Skin of body (tissue), 2 donors: ENCODE results near the gene CYLD. TPM values are rescaled to one million over a fixed set of nuclear protein-coding genes. Genes with fewer than 3 reads are reported as not detected.

Experiments used
- DNase-seq: peaks from one replicate; lab custom pipeline; 2025; lab: John Stamatoyannopoulos, UW
- total RNA-seq: library from RNA; depleted of rRNA; stranded (reverse); fragments of >200 nt; gene quantifications from one replicate; pipeline ENCODE4 v1.2.3, GENCODE V29; 2014

The CYLD gene
- total RNA-seq, 1 donor from 2014 or later, result 42.5 TPM

DNA sequence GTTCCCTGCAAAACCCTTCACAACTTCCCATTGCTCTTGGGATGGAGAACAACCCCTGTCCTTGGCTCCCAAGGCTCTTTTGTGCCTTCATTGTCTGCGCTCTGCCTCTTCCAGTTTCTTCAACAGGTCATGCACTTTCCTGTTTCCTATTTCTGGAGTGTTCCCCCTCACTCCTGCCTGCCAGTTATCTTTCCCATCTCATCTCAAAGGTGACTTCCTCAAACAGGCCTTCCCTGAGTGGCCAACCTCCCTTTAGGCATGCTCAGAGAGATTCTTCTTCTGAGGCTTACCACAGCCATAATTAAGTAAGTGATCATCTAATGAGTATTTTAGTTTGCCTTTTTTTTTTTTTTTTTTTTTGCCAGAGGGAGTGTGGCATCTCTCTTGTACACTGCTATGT, 2.9 kb upstream of the CYLD start:
- DNase-seq, result no peak

DNA sequence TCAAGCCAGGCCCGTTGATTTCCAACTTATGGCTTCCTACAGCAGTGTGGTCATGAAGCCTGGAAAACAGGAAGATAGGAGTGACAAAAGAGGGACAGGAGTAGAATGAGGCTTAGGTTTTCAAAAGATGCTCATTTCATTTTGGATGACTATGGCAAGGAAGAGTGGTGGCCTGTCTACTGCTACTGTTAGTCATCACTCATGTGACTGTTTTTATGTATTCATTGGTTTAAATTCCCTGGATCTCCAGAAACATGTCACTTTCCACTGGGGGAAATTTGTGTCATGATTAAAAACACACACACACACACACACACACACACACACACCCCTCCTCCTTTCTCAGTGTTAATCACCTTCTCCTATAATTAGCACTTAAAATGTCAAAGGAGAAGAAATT, 1.1 kb upstream of the CYLD start:
- no peak for DNase-seq

DNA sequence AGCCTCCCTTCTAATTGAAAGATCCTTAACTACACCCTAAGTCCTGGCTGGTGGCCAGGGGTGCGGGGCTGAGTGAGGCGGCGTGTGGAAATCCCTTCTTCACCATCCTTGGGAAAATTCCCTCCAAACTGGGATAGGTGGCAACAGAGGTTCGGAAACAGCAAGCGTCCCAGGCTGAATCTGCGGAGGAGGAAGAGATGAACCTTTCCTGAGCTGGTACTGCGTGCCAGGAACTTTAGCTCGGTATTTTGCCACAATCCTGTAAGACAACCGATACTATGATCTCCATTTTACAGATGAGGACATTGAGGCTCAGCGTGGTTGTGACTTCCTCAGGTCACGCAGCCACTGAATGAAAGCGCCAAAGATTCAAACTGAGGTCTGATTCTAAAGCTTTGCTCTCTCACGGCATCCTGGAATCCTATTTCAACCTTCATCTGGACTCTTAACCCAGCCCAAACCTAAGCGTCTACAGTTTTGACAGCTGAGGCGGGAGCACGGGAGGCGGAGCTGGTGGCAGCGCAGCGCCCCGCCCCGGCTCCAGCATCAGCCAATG, 583 bp upstream of the CYLD start:
- no peak for DNase-seq

DNA sequence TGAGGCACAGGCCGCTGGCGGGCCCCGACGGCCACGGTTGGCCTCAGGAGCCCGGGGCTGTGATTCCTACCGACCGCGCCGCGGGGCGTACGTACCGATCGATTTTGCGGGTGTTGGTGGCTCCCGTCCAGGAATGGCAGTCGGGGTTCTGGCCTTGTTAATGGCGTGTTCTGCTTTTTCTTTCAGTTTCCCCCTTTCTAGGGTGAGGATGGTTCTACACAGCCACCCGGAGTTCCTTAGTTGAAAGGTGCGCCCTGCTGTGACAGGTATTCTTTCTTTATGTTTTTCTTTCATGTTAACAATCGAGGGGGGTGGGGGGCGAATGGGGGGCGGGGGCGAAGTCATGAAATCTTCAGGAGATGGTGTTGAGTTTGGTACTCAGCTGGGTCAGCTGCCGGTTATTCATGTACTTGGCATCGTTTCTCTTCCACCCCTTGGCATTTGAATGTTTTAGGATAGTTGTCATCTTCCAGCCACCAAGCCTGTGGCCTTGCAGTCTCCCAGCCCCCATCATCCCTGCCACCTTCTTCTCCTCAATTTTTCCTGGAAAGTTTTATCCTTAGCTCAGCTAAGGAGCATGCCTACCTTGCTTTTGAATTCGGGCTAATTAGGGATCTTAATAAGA, 802 bp downstream of the CYLD start:
- DNase-seq, result no peak

DNA sequence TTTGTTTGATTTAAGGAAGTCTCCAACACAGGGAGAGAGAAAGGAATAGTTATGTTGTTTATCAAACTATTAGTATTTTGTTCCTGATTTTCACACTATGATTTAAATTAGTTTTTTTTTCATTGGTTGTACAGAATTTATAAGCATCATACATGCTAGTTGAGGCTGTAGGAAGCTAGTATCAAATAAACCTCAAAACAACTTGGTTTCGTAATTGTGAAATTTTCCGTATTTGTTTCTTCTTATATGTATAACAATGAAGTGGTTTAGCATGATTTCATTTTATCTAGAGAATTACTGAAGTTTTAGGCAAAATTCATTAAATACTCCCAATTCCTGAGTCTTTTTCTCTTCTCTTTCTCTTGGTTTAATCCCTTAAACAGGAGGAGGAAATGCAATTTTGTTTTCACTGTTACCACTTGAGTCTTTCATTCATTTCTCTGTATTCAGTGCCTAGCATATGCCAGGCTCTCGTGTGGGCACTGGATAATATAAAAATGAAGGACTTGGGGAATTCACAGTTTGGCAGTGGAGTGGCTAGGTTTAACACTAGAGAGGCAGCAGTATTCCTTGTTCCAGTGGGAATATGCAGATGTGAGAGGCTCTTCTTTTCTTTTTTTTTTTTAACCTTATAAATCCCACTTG, 1.8 kb downstream of the CYLD start:
- no peak for DNase-seq

DNA sequence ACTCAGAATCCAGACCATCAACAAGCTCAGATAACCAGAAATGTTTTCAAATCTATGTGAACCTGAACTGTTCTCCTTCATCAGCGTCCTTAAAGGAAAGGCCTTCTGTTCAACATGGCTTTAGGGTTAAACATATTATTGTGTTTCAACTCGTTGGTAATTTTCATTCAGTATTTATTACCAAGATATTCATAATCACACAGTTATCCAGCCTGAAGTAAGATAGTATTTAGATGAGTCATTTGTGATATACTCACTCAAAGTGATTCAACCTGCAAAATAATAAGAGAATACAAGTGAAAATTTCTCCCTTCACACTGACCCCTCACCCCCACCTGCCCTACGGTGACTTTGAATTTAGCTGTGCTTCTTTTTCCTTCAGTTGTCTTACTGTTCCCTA, 3.0 kb downstream of the CYLD start:
- DNase-seq, result no peak

DNA sequence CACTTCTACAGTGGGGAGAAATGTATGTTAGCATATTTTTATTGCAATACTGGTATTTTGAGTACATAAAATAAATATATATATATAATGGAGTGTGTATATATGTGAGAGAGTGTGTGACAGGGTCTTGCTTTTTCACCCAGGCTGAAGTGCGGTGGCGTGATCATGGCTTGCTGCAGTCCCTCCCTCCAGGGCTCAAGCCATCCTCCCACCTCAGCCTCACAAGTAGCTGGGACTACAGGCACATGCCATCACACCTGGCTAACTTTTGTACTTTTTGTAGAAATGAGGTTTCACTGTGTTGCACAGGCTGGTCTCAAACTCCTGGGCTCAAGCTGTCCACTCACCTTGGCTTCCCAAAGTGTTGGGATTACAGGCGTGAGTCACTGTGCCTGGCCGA, 4.1 kb downstream of the CYLD start:
- no peak for DNase-seq

DNA sequence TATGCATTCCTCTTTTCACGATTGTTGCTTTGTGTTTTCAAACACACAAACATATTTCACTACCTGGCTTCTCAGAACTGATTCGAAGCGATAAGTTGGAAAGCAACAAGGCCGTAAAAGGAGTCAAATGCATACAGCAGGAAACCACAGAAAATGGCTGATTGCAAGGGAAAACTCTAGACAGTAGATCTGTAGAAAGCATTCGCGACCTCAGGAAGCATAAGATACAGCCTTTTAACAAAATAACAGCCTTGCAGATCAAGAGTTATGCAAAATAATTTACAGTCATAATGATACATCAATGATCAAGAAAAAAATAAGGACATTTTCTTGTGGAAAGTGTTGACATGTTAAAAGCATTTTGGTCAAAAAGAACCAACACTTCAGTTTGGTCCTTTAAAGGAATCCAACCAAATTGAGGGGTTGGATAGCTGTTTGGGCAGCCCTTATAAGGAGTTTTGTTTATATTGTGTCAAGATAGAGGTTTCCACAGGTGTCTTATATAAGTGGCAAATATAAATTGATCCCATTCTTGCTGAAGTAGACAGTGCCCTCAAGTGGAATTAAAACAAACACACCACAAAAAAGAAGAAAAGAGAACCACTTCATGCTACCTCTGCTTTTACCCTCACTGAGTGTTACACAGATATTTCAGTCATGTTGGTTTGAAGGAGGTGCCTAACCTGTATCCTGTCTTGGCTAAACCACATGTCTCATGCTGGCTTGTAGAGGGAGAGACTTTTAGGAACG, 5.5 kb downstream of the CYLD start:
- peak; percentile 6 for DNase-seq

DNA sequence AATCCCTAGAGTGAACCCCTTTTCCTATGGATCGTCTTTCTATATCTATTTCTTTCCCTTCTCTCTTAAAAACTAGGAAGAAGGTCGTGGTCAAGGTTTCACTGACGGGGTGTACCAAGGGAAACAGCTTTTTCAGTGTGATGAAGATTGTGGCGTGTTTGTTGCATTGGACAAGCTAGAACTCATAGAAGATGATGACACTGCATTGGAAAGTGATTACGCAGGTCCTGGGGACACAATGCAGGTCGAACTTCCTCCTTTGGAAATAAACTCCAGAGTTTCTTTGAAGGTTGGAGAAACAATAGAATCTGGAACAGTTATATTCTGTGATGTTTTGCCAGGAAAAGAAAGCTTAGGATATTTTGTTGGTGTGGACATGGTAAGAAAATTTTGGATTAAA, 9.6 kb downstream of the CYLD start:
- no peak for DNase-seq

DNA sequence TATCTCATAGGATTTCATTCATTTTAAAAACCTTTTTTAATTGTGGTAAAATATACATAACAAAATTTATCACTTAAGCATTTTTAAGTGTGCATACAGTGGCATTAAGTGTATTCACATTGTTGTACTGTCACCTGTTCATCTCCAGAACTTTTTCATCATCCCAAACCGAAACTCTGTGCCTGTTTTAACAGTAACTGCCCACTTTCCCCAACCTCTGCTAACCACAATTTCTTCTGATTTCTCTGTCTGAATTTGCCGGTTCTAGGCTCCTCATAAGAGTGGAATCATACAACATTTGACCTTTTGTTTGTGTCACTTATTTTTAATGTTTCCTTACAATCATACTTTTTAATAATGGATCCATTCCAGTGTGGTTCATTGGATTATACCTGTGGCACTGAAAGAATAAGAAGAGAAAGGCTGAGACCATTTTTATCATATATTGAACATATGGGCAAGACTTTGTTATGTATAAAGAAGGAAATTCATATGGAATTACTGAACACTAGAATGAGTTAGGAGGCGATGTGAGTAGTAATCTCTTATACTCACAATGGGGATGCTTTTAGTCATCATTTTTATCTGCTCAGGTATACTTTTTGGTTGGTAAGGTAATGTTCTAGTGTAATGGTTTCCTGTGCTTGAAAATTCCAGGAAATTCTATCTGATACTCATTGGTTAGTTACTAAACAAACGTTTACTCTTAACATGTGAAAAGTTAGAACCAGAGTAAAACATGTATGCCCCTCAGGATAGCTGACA, 10.8 kb downstream of the CYLD start:
- DNase-seq, result no peak

DNA sequence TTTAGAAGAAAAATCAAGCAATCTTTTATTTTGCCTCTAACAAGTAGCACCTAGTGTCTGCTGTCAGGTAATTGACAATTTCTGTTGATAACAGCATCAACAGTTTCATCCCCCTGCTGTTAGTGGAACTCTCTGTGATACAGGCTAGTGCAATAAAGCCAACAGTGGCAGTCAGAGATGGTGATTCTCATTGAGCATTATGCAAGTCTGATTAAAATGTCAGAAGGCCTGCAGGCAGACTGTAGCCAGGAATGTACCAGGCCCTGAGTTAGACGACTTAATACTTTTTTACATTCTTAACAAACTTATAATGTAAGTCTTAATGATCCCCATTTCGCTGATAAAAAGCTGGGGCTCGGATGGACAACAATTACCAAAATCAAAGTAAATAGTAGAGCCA, 14.6 kb downstream of the CYLD start:
- DNase-seq, result no peak

DNA sequence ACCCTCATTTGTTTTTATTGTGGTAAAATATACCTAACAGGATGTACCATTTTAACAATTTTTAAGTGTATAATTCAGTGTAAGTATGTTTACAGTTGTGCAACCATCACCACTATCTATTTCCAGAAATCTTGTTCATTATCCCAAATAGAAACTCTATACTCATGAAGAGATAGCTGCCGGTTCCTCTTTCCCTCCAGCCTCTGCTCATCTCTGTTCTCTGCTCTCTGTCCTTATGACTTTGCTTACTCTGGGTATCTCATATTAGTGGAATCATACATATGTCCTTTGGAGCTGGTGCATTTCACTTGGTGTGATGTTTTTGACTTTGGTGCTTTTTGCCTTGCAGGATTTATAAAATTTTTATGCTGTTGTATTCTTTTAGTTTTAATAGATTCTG, 19.4 kb downstream of the CYLD start:
- no peak for DNase-seq

DNA sequence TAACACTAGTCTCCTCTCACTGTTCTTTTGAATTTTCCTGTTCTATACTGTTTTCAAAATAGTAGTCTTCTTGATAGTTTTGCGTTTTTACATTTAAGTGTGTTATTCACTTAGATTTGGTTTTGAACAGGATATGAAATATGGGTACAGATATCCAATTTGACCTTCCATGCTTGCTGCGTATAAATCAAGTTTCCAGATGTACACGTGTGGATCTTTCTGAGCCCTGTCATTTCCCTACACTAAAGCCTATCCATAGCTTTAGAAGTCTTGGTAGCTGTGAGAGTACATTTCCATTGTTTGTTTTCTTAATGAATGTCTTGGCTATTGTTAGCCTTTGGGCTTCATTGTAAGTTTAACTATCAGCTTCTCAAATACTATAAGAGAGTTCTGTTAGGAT, 20.4 kb downstream of the CYLD start:
- DNase-seq, result no peak

DNA sequence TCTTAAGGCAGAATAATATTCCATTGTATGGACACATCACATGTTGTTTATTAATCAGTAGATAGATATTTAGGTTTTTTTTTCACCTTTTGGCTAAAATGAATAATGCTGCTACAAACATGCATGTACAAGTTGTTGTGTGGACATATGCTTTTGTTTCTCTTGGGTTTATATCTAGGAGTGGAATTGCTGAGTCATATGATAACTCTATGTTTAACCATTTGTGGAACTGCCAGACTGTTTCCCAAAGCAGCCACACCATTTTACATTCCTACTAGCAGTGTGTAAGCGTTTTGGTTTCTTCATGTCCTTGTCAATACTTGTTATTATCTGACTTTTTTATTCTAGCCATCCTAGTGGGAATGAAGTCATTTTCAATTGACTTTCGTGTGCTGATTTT, 21.3 kb downstream of the CYLD start:
- DNase-seq, result no peak

DNA sequence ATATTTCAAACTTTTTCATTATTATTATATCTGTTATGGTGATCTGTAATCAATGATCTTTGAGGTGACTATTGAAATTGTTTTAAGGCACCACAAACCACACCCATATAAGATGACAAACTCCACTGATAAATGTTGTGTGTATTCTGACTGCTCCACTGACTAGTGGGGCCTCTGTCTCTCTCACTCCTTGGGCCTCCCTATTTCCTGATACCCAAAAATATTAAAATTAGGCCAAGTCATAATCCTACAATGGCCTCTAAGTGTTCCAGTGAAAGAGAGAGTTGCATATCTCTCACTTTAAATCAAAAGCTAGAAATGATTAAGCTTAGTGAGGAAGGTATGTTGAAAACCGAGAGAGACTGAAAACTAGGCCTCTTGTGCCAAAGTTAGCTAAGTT, 23.4 kb downstream of the CYLD start:
- no peak for DNase-seq

DNA sequence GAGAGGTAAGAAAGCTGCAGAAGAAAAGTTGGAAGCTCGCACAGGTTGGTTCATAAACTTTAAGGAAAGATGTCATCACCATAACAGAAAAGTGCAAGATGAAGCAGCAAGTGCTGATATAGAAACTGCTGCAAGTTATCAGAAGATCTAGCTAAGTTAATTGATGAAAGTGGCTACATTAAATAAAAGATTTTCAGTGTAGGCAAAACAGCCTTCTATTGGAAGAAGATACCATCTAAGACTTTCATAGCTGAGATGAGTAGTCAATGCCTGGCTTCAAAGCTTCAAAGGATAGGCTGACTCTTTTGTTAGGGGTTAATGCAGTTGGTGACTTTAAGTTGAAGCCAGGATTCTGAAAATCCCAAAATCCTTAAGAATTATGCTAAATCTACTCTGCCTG, 24.0 kb downstream of the CYLD start:
- no peak for DNase-seq

DNA sequence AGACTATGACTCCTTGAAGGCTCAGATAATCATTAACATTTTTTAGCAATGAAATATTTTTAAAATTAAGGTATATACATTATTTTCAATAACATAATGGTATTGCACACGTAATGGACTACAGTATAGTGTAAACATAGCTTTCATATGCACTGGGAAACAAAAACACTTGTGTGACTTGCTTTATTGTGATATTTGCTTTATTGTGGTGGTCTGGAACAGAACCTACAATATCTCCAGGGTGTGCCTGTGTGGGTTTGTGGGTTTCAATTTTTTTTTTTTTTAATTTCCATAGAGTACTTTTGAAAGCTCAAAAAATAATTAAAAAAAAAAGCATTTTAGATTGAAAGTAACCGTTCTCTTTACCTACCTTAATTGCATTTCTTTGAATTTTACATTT, 25.3 kb downstream of the CYLD start:
- DNase-seq, result no peak

DNA sequence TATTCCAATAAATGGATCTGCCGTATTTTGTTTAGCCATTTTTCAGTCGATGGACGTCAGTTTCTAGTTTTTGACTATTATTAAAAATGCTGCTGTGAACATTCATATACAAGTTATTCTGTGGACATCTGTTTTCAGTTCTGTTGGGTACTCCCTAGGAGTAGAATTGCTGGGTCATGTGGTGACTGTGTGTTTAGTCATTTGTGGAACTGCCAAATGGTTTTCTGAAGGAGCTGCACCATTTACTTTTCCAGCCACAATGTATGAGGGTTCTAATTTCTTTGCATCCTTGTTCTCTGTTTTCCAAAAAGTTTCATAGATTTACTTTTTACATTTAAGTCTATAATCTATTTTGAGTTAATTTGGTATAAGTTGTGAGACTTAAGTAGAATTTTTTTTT, 29.5 kb downstream of the CYLD start:
- DNase-seq, result no peak

DNA sequence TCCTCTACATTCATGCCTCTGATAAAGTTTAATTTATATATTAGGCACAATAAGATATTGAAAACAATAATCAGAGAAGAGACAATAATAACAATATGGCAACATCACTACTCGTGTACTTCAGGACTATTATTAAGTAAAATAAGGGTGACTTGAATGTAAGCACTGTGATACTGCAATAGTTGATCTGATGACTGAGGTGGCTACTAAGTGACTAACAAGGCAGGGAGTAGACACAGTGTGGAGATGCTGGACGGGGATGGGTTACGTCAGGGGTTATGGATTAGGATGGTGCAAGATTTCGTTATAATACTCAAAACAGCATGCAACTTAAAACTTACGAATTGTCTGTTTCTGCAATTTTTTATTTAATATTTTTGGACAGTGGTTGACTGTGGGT, 32.5 kb downstream of the CYLD start:
- no peak for DNase-seq

DNA sequence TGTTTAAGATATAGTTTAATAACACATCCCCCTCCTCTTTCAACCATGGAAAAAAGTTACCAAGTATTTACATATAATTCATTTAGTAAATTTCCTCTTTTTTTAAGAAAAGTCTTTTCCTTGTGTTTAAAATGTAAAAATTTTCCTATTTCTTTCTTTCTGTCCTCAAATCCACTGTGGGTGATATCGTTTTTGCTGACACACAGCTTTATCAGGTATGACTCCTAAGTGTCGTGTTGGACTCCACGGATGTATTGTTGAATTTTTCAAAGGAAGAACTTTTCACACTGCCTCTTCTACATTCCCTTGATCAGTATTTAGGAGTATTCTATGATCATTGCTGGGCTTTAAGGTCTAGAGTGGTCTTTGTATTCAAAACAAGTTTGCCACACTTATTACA, 33.1 kb downstream of the CYLD start:
- DNase-seq, result no peak

DNA sequence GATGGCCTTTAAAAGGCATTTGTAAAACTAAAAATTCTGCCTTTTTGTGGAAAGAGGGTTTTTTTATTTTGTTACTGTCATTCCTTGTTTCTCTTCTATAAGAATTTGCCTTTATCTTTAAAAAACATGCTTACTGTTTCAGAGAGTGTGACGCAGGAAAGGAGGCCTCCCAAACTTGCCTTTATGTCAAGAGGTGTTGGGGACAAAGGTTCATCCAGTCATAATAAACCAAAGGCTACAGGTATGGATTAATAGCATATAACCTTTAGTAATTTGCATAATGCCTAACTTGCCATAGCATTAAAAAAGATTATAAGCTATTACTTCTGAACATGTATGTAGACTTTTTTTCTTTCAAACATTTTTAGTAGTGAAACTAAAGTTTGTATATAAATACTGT, 34.2 kb downstream of the CYLD start:
- no peak for DNase-seq
